ENCODE data around the gene ZG16.

GRCh38 chr16:29789775-29790182, 11.7 kb downstream of the ZG16 start:
- TF ChIP-seq, protein P1, sequence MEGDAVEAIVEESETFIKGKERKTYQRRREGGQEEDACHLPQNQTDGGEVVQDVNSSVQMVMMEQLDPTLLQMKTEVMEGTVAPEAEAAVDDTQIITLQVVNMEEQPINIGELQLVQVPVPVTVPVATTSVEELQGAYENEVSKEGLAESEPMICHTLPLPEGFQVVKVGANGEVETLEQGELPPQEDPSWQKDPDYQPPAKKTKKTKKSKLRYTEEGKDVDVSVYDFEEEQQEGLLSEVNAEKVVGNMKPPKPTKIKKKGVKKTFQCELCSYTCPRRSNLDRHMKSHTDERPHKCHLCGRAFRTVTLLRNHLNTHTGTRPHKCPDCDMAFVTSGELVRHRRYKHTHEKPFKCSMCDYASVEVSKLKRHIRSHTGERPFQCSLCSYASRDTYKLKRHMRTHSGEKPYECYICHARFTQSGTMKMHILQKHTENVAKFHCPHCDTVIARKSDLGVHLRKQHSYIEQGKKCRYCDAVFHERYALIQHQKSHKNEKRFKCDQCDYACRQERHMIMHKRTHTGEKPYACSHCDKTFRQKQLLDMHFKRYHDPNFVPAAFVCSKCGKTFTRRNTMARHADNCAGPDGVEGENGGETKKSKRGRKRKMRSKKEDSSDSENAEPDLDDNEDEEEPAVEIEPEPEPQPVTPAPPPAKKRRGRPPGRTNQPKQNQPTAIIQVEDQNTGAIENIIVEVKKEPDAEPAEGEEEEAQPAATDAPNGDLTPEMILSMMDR (conservative IDR thresholded peaks at IDR 0.05): no peak
- no peak for TF ChIP-seq EZH2 (IDR thresholded peaks at IDR 0.05; ENCODE audit: low read depth)
